Thymus (tissue), 11 donors: ENCODE measurements around the gene LHFPL3. TPM values are rescaled to one million over a fixed set of nuclear protein-coding genes. Genes with fewer than 3 reads are reported as not detected.

Experiments used
- DNase-seq, 9 donors: peaks; one replicate each; pipeline ENCODE4 v3.0.0-alpha.2; 2013; ENCODE audit warnings: low spot score in 9 of 9, low read depth in 6 of 9, missing footprints in 1 of 9
- H3K27ac ChIP-seq, 2 donors: one replicate each; pipeline ENCODE4 v1.5.1; 2013; ENCODE audit warnings: control low read depth in 1 of 2, low read depth in 1 of 2, low read length in 1 of 2, mild to moderate bottlenecking in 1 of 2, moderate library complexity in 1 of 2
- H3K27me3 ChIP-seq, 2 donors: one replicate each; pipeline ENCODE4 v1.5.1; 2013; ENCODE audit warnings: low read length in 1 of 2; ENCODE audit not compliant: control insufficient read depth in 2 of 2, insufficient read depth in 1 of 2
- H3K36me3 ChIP-seq, 2 donors: one replicate each; pipeline ENCODE4 v1.5.1; 2013; ENCODE audit warnings: low read length in 1 of 2, mild to moderate bottlenecking in 1 of 2, moderate library complexity in 1 of 2; ENCODE audit not compliant: control insufficient read depth in 2 of 2, insufficient read depth in 2 of 2
- H3K4me1 ChIP-seq, 2 donors: one replicate each; pipeline ENCODE4 v1.5.1; 2013; ENCODE audit warnings: low read length in 2 of 2; ENCODE audit not compliant: control insufficient read depth in 2 of 2, insufficient read depth in 2 of 2
- H3K4me3 ChIP-seq, 2 donors: one replicate each; pipeline ENCODE4 v1.5.1; 2013; ENCODE audit warnings: low read length in 2 of 2, control low read depth in 1 of 2, mild to moderate bottlenecking in 1 of 2
- H3K9me3 ChIP-seq, 2 donors: one replicate each; pipeline ENCODE4 v1.5.1; 2013; ENCODE audit warnings: low read length in 1 of 2, mild to moderate bottlenecking in 1 of 2; ENCODE audit not compliant: control insufficient read depth in 2 of 2, insufficient read depth in 1 of 2
- WGBS: extraction: QIAGEN DNeasy Blood & Tissue Kit; methylation state at CpG from one replicate; pipeline ENCODE4 v1.1.7; 2013; 5-methylcytosine and 5-hydroxymethylcytosine counted together
- polyA plus RNA-seq: library from polyadenylated mRNA; stranded (reverse); fragments of 200-250 nt; gene quantifications from one replicate; pipeline ENCODE4 v1.2.3, GENCODE V29; 2013
- total RNA-seq: library from RNA; stranded (reverse); fragments of 120-200 nt; gene quantifications from one replicate; pipeline ENCODE4 v1.2.4, GENCODE V29; 2013
- donor health status: healthy.

Gene LHFPL3
- total and polyA plus RNA-seq, 2 donors = 0.05 to 0.14 TPM

DNA sequence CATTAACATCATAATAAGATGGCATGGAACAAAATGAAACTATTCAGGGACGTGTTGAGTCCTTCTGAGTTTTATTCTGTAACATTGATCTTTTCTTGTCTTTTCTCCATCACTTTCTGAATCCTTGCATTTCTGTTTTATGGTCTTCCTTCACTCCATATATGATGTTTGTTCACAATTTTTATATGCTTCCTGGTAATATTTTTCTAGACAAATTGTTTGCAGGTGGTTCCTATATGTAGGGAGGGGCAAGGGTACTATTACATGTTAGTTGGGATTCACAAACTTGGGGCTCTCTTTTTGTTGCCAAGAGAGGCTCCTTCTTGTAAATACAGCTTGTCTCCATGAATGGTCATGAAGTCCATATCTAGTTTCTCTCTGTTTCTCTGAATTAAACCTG is 159.2 kb downstream of the LHFPL3 start:
- no peak for DNase-seq
- WGBS = 57% methylated on average over 1 of the region's 1 CpG
- Histone ChIP-seq H3K9me3 (no peaks in the 10 kb centered on the region), H3K4me1 (no peaks in the 10 kb centered on the region), H3K4me3 (no peak overlapping the region), H3K36me3 (no peaks in the 10 kb centered on the region), H3K27me3 (no peaks in the 10 kb centered on the region), H3K27ac (no peak overlapping the region)

DNA sequence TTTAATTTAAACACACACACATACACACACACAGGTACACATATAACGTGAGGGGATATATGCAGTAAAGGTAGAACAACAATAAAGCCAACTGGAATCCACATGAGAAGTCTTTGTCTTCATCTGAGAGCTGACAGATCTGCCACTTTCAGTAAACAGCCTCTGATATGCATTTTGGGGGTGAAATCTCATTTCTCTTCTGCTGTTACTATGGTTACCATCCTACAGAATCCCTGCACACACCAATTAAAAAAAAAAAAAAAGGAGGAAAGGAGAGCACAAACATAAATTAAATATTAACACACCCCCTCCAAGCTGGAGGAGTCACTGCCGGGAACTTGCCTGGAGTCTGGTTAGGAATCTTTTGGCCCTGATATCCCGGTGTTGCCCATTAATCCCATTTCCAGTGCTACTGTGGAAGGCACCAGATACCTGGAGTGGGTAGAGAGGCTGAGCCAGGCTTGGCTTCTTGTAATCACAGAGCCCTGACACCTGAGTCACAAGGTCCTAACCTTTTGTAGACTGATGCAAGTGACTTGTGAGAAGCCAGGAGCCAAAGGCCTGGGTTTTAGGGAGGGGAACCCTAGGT is 169.1 kb downstream of the LHFPL3 start:
- 70% methylated on average over 3 of the region's 3 CpGs for WGBS
- Histone ChIP-seq H3K4me3 (no peak overlapping the region), H3K27ac (no peak overlapping the region), H3K9me3 (no peaks in the 10 kb centered on the region), H3K36me3 (no peaks in the 10 kb centered on the region), H3K4me1 (no peaks in the 10 kb centered on the region), H3K27me3 (no peaks in the 10 kb centered on the region)
- no peak for DNase-seq

DNA sequence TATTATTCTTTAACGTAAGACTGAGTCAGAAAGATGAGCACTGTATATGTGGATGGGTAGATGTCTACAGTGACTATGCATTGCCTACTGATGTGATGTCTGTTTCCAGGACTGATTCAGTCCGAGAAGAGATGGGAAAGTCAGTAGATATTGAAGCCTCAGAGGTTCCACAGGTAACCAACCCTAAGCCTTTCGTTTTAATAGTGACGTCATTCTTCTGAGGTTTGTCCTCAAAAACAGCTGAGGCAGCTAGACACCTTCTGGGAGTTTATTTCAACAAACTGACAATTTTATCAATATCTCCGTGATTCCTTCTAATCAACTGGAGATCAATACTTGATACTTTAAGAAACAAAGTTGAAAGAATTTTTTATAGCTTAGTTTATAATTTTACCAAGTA is 171.6 kb downstream of the LHFPL3 start:
- DNase-seq = no peak
- Histone ChIP-seq H3K36me3 (no peaks in the 10 kb centered on the region), H3K4me3 (no peak overlapping the region), H3K27me3 (no peaks in the 10 kb centered on the region), H3K27ac (no peak overlapping the region), H3K4me1 (no peaks in the 10 kb centered on the region), H3K9me3 (no peaks in the 10 kb centered on the region)
- 90% methylated on average over 5 of the region's 5 CpGs for WGBS

- Histone ChIP-seq H3K27ac (no peak overlapping the region), H3K27me3 (no peaks in the 10 kb centered on the region), H3K9me3 (no peaks in the 10 kb centered on the region), H3K36me3 (no peaks in the 10 kb centered on the region), H3K4me3 (no peak overlapping the region), H3K4me1 (no peaks in the 10 kb centered on the region)
- no peak for DNase-seq
Measured at GRCh38 chr7:104509874-104510273, 181.5 kb downstream of the LHFPL3 start.

DNA sequence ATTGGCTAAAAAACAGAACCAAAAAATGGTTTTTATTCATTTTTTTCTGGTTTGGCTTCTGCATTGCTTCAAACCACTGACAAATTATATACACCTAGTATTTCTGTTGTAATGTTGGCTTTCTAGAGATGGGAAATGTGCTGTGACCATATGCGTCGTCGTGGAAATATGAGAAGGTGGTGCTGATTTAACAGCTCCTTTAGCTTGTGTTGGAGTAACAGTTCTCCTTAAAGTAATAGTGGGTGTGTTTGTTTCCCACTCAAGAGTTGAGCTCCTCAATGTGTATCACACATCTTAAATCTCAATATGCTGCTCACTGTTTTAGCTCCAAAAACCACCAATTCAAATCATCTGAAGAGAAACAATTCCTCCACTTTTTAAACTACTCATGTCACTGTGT is 196.4 kb downstream of the LHFPL3 start:
- no peak overlapping the region for H3K27ac ChIP-seq
- WGBS = 77% methylated on average over 3 of the region's 3 CpGs

DNA sequence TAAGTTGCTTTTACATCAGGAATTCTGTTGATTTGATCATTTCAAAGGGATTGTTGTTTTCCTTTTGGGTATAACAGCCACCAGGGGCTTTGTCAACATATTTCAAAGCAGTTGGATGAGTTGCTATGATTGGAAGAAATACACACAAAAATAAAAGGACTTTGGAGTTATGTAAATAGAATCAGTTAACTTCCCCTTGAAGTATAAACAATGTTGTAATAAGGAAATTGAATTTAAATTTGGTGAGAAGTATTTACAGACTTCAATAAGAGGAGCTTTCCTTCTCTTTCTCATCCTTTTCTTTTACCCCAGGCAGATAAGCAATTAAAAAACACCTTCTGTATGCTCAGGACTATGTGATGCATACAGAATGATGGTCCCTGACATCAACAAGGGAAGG is 199.7 kb downstream of the LHFPL3 start:
- Histone ChIP-seq H3K4me3 (no peak overlapping the region), H3K9me3 (no peaks in the 10 kb centered on the region), H3K27ac (no peak overlapping the region), H3K36me3 (no peaks in the 10 kb centered on the region), H3K4me1 (no peaks in the 10 kb centered on the region), H3K27me3 (no peaks in the 10 kb centered on the region)
- no peak for DNase-seq

More for the DNA sequence above, 196.4 kb downstream of the LHFPL3 start:
- no peak for DNase-seq
- no peaks in the 10 kb centered on the region for H3K27me3 ChIP-seq
- H3K4me3 ChIP-seq = no peak overlapping the region
- H3K9me3 ChIP-seq = no peaks in the 10 kb centered on the region
- H3K4me1 ChIP-seq = no peaks in the 10 kb centered on the region
- H3K36me3 ChIP-seq = no peaks in the 10 kb centered on the region

DNA sequence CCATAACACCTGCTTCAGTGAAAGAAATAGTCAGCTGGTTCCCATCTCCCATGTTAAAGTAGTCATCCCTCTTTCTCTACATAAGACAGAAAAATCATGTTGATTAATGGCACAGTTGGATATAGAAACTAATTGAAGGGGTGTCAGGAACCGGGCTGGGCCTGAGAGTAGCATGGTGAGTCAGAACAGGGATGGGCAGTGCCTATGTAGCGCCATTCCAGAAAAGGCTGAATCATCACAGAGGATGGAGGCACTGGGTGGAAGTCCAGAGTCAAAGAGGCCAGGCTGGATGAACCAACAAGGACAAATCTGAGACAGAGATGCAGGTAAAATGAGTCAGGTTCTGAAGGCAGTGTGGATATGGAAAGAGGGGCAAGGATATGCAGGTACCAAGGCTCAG is 201.2 kb downstream of the LHFPL3 start:
- no peak overlapping the region for H3K27ac ChIP-seq
- DNase-seq = no peak
- no peaks in the 10 kb centered on the region for H3K36me3 ChIP-seq
- no peak overlapping the region for H3K4me3 ChIP-seq
- H3K27me3 ChIP-seq = no peaks in the 10 kb centered on the region
- 87% methylated on average over 2 of the region's 2 CpGs for WGBS
- no peaks in the 10 kb centered on the region for H3K9me3 ChIP-seq
- no peaks in the 10 kb centered on the region for H3K4me1 ChIP-seq

DNA sequence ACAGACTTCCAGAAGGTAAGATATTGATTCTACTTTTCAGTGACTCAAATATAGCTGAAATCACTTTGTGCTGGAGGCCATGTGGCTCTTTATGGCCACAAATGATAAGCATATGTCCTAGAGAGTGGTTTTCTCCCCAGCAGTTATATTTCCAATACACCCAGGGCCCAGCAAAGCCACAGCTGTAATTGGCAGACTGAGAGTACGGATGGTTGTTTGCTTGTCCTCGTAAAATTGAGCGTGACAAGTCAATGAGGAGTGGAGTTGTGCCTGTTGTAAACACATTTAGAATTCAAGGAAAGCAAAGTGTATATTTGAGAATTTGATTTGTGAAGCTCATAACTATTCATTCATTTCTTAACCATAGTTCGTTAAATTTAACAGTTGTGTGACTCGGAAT is 201.8 kb downstream of the LHFPL3 start:
- Histone ChIP-seq H3K36me3 (no peaks in the 10 kb centered on the region), H3K27ac (no peak overlapping the region), H3K9me3 (no peaks in the 10 kb centered on the region), H3K4me3 (no peak overlapping the region), H3K27me3 (no peaks in the 10 kb centered on the region), H3K4me1 (no peaks in the 10 kb centered on the region)
- 88% methylated on average over 5 of the region's 5 CpGs for WGBS
- no peak for DNase-seq

- H3K4me1 ChIP-seq = no peaks in the 10 kb centered on the region
- H3K9me3 ChIP-seq = no peaks in the 10 kb centered on the region
- H3K27ac ChIP-seq = no peak overlapping the region
- no peaks in the 10 kb centered on the region for H3K36me3 ChIP-seq
- H3K4me3 ChIP-seq = no peak overlapping the region
- H3K27me3 ChIP-seq = no peaks in the 10 kb centered on the region
- WGBS = 78% methylated on average over 4 of the region's 4 CpGs
- no peak for DNase-seq
Measured at GRCh38 chr7:104534149-104534548, 205.7 kb downstream of the LHFPL3 start.

- Histone ChIP-seq H3K4me3 (no peak overlapping the region), H3K36me3 (no peaks in the 10 kb centered on the region), H3K9me3 (no peaks in the 10 kb centered on the region), H3K4me1 (no peaks in the 10 kb centered on the region), H3K27me3 (no peaks in the 10 kb centered on the region), H3K27ac (no peak overlapping the region)
- 89% methylated on average over 6 of the region's 6 CpGs for WGBS
- DNase-seq = no peak
Measured at GRCh38 chr7:104535841-104536240, 207.4 kb downstream of the LHFPL3 start.
